Ascending aorta (tissue), 2 donors: ENCODE results near the gene ERBB2. TPM values are rescaled to one million over a fixed set of nuclear protein-coding genes. Genes with fewer than 3 reads are reported as not detected.

Experiments
- DNase-seq, 2 donors: peaks; one replicate each; pipeline ENCODE4 v3.0.0-alpha.2; 2019; ENCODE audit warnings: low spot score in 2 of 2
- H3K27ac ChIP-seq, 2 donors: fragments of 200-600 bp; sonication (generic); one replicate each; pipeline ENCODE4 v1.5.1; 2016 to 2017; ENCODE audit warnings: mild to moderate bottlenecking in 1 of 2
- H3K27me3 ChIP-seq: fragments of 200-600 bp; sonication (generic); one replicate; pipeline ENCODE4 v1.5.1; 2017
- H3K36me3 ChIP-seq, 2 donors: fragments of 200-600 bp; sonication (generic); one replicate each; pipeline ENCODE4 v1.5.1; 2016
- H3K4me1 ChIP-seq, 2 donors: fragments of 200-600 bp; sonication (generic); one replicate each; pipeline ENCODE4 v1.5.1; 2016 to 2017; ENCODE audit warnings: mild to moderate bottlenecking in 1 of 2
- H3K4me3 ChIP-seq, 2 donors: fragments of 200-600 bp; sonication (generic); one replicate each; pipeline ENCODE4 v1.5.1; 2016 to 2017; ENCODE audit warnings: mild to moderate bottlenecking in 1 of 2
- H3K9me3 ChIP-seq, 2 donors: fragments of 200-600 bp; sonication (generic); one replicate each; pipeline ENCODE4 v1.5.1; 2016
- intact Hi-C: fragments of 100-400 bp; cut with DNase I; formaldehyde crosslinking; loops from one replicate; pipeline ENCODE4 v1.15.1; 2023
- total RNA-seq: library from RNA; depleted of rRNA; stranded (reverse); fragments of >200 nt; gene quantifications from one replicate; pipeline ENCODE4 v1.1.0, GENCODE V29; 2016
- TF ChIP-seq, protein P1 (sequence below), 3 experiments: fragments of 200-600 bp in 2 of 3; fragments of 450-650 bp in 1 of 3; sonication (generic) in 2 of 3; IDR thresholded peaks; one replicate each; pipeline ENCODE4 v1.5.1; 2016 to 2019; ENCODE audit warnings: antibody characterized with exemption in 3 of 3, mild to moderate bottlenecking in 1 of 3, moderate library complexity in 1 of 3

The ERBB2 gene
- total RNA-seq, 1 donor from 2014 or later, result 124 TPM

- no peak for DNase-seq
- Histone ChIP-seq H3K27ac (no peak overlapping the region), H3K36me3 (no peaks in the 10 kb centered on the region), H3K9me3 (no peaks in the 10 kb centered on the region), H3K4me1 (peaks cover 4 to 19% of the 10 kb centered on the region in 2 donors), H3K4me3 (no peak overlapping the region), H3K27me3 (peaks cover 22% of the 10 kb centered on the region)
- TF ChIP-seq, protein P1, sequence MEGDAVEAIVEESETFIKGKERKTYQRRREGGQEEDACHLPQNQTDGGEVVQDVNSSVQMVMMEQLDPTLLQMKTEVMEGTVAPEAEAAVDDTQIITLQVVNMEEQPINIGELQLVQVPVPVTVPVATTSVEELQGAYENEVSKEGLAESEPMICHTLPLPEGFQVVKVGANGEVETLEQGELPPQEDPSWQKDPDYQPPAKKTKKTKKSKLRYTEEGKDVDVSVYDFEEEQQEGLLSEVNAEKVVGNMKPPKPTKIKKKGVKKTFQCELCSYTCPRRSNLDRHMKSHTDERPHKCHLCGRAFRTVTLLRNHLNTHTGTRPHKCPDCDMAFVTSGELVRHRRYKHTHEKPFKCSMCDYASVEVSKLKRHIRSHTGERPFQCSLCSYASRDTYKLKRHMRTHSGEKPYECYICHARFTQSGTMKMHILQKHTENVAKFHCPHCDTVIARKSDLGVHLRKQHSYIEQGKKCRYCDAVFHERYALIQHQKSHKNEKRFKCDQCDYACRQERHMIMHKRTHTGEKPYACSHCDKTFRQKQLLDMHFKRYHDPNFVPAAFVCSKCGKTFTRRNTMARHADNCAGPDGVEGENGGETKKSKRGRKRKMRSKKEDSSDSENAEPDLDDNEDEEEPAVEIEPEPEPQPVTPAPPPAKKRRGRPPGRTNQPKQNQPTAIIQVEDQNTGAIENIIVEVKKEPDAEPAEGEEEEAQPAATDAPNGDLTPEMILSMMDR (IDR thresholded peaks at IDR 0.05), result no peak
- intact Hi-C loops, result no loop called here
Measured at GRCh38 chr17:39735882-39736281, 36.0 kb downstream of the ERBB2 start.

- peaks cover 28% of the 10 kb centered on the region for H3K27me3 ChIP-seq
- TF ChIP-seq, protein P1 (IDR thresholded peaks at IDR 0.05), result no peak
- H3K4me1 ChIP-seq, result peaks cover 4 to 19% of the 10 kb centered on the region in 2 donors
- H3K4me3 ChIP-seq, result no peak overlapping the region
- H3K36me3 ChIP-seq, result no peaks in the 10 kb centered on the region
- DNase-seq, result no peak
- intact Hi-C loops, result loop anchor here (1.0 kb wide), 1 partner anchor 16 kb away; no protein-coding TSS in a partner anchor
- no peaks in the 10 kb centered on the region for H3K9me3 ChIP-seq
- no peak overlapping the region for H3K27ac ChIP-seq
Measured at GRCh38 chr17:39736319-39737165, 36.7 kb downstream of the ERBB2 start.

- intact Hi-C loops, result loop anchor here (1.0 kb wide), 1 partner anchor 15 kb away; no protein-coding TSS in a partner anchor
- Histone ChIP-seq H3K9me3 (no peaks in the 10 kb centered on the region), H3K4me3 (no peak overlapping the region), H3K27me3 (peaks cover 28% of the 10 kb centered on the region), H3K4me1 (peaks cover 4 to 19% of the 10 kb centered on the region in 2 donors), H3K36me3 (no peaks in the 10 kb centered on the region), H3K27ac (no peak overlapping the region)
- TF ChIP-seq, protein P1 (IDR thresholded peaks at IDR 0.05), result no peak
- no peak for DNase-seq
Measured at GRCh38 chr17:39737206-39737759, 37.4 kb downstream of the ERBB2 start.

DNA sequence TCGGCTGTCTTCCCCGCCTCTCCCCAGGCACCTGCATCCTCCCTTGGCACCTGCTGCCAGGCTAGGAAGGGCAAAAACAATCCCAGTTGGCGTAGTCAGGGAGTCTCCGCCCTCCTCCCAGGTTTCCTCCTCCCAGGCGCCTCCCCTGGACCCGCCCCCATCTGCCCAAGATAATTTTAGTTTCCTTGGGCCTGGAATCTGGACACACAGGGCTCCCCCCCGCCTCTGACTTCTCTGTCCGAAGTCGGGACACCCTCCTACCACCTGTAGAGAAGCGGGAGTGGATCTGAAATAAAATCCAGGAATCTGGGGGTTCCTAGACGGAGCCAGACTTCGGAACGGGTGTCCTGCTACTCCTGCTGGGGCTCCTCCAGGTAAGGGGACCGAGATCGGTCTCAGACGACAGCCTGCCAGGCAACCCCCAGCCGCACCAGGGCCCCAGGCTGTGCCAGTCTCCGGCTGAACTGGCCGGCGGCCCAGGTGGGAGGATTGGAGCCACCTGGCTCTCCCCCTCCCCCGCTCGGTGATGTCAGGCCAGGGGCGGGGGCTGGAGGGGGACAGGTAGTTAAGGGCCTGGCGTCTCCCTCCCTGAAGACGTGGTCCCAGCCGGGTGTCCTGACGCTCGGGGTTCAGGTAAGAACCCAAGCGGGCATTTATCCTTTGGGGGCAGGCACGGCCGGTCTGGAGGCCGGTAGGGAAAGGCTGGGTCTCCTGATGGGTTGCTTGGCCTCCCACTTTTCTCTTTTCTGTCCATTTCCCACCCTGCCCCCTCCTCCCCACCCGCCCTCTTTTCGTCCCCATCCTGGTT lies 38.1 kb downstream of the ERBB2 start, which contains the start of gene GRB7:
TSS of gene GRB7 (plus strand) at position 179 of the 808 bp plus-strand sequence. CDS start 4,364 bp downstream, outside the sequence.
- DNase-seq, result no peak
- intact Hi-C loops, result loop anchor here (1.0 kb wide), 1 partner anchor 14 kb away; no protein-coding TSS in a partner anchor
- Histone ChIP-seq H3K4me1 (peaks cover 4 to 19% of the 10 kb centered on the region in 2 donors), H3K9me3 (no peaks in the 10 kb centered on the region), H3K36me3 (no peaks in the 10 kb centered on the region), H3K27ac (no peak within 1 kb of the TSS), H3K27me3 (peaks cover 28% of the 10 kb centered on the region), H3K4me3 (peak within 1 kb of the TSS; percentile 9 to 47)
- TF ChIP-seq, protein P1 (IDR thresholded peaks at IDR 0.05), result no peak

DNA sequence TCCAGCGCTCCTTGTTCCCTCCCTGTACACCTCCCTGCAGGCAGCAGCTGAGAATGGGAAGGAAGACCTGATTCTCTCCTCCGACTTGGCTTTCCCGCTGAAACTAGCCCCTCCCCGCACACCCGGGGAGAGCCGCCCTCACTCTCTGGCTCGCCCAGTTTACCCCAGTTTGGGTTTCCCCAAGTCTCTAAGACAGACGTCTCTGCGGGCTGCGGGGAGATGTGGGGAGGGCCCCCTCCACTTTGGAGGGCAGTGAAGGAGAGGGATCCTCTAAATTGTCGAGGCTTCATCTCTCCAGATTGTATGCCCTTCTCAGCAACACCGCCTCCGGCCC lies 38.7 kb downstream of the ERBB2 start:
- H3K4me3 ChIP-seq, result peak overlapping the region; percentile 9 to 47

More for the DNA sequence above, 38.7 kb downstream of the ERBB2 start:
- H3K27me3 ChIP-seq, result peaks cover 28% of the 10 kb centered on the region
- intact Hi-C loops, result no loop called here
- no peak for DNase-seq
- TF ChIP-seq, protein P1 (IDR thresholded peaks at IDR 0.05), result no peak
- no peaks in the 10 kb centered on the region for H3K36me3 ChIP-seq
- H3K9me3 ChIP-seq, result no peaks in the 10 kb centered on the region
- H3K27ac ChIP-seq, result no peak overlapping the region
- H3K4me1 ChIP-seq, result peaks cover 4 to 19% of the 10 kb centered on the region in 2 donors
